Nephron progenitor cell (in vitro differentiated cells): ENCODE results near the gene SHISA7.

Experiments
- DNase-seq: peaks from one replicate; pipeline ENCODE4 v3.0.0; 2021
- H3K27ac Mint-ChIP-seq: 2 replicates; pipeline ENCODE4 v1.8.0; 2021; ENCODE audit warnings: mild to moderate bottlenecking, moderate library complexity, mixed read lengths
- H3K27me3 Mint-ChIP-seq: 2 replicates; pipeline ENCODE4 v1.8.0; 2021; ENCODE audit warnings: mild to moderate bottlenecking, low read depth, mixed read lengths; ENCODE audit not compliant: poor library complexity
- H3K36me3 Mint-ChIP-seq: 2 replicates; pipeline ENCODE4 v1.8.0; 2021; ENCODE audit warnings: low read depth, mixed read lengths
- H3K4me1 Mint-ChIP-seq: 2 replicates; pipeline ENCODE4 v1.8.0; 2021; ENCODE audit warnings: mixed read lengths
- H3K4me3 Mint-ChIP-seq: 2 replicates; pipeline ENCODE4 v1.8.0; 2021; ENCODE audit warnings: mild to moderate bottlenecking, moderate library complexity, mixed read lengths
- H3K9me3 Mint-ChIP-seq: 2 replicates; pipeline ENCODE4 v1.8.0; 2021; ENCODE audit warnings: mild to moderate bottlenecking, moderate library complexity, mixed read lengths
- TF ChIP-seq, protein P1 (sequence below): fragments of 200-600 bp; sonication (generic); IDR thresholded peaks from 2 replicates; pipeline ENCODE4 v1.5.0; 2021; ENCODE audit warnings: antibody characterized with exemption

The SHISA7 gene

DNA sequence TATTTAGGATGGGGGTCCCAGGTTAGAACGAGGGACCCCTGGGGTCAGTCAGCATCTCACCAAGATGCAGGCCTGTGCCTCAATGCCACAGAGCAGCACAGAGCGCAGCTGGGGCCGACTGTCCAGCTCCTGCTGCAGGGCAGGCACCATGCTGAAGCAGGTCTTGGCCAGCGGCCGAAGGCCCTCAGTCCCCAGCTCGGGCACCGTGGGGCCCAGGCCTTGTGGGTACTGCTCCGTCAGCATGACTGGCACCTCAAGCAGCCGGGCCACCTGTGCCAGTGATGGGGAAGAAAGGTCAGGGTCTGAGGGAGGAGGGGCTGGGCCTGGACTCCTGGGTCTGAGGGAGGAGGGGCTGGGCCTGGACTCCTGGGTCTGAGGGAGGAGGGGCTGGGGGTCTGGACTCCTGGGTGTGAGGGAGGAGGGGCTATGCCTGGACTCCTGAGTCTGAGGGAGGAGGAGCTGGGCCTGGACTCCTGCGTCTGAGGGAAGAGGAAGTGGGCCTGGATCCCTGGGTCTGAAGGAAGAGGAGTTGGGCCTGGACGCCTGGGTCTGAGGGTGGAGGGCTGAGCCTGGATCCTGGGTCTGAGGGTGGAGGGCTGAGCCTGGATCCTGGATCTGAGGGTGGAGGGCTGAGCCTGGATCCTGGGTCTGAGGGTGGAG is 12.6 kb upstream of the SHISA7 start:
- no peak overlapping the region for H3K27ac Mint-ChIP-seq

DNA sequence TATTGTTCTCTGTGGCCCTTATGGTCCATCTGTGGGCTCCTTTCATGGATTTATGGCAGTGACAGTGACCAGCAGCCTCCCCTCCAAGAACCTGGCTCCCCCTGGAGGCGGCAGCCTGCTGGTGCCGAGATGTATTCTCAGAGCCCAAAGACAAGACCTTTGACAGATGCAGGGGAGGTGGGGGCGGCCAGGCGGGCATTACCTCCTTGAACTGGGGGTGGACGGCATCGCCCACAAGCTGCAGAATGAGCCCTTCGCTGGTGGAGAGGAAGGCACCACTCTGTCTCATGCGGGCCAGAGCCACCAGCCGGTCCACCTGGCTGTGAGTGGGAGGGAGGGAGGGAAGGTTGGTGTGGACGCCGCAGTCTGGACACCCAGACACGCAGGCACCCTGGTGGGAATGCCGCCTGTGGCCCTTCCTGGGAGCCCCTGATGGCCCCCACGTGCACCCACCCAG is 11.7 kb upstream of the SHISA7 start:
- TF ChIP-seq, protein P1, sequence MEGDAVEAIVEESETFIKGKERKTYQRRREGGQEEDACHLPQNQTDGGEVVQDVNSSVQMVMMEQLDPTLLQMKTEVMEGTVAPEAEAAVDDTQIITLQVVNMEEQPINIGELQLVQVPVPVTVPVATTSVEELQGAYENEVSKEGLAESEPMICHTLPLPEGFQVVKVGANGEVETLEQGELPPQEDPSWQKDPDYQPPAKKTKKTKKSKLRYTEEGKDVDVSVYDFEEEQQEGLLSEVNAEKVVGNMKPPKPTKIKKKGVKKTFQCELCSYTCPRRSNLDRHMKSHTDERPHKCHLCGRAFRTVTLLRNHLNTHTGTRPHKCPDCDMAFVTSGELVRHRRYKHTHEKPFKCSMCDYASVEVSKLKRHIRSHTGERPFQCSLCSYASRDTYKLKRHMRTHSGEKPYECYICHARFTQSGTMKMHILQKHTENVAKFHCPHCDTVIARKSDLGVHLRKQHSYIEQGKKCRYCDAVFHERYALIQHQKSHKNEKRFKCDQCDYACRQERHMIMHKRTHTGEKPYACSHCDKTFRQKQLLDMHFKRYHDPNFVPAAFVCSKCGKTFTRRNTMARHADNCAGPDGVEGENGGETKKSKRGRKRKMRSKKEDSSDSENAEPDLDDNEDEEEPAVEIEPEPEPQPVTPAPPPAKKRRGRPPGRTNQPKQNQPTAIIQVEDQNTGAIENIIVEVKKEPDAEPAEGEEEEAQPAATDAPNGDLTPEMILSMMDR: peak; percentile 57
- Mint-ChIP-seq H3K9me3 (no peaks in the 10 kb centered on the region), H3K27me3 (peaks cover 40% of the 10 kb centered on the region), H3K27ac (no peak overlapping the region), H3K36me3 (peaks cover 17% of the 10 kb centered on the region), H3K4me1 (peaks cover 50% of the 10 kb centered on the region), H3K4me3 (no peak overlapping the region)
- DNase-seq: peak; percentile 69

More for the DNA sequence above, 12.6 kb upstream of the SHISA7 start:
- Mint-ChIP-seq H3K27me3 (peaks cover 37% of the 10 kb centered on the region), H3K4me1 (peaks cover 55% of the 10 kb centered on the region), H3K36me3 (peaks cover 17% of the 10 kb centered on the region), H3K4me3 (no peak overlapping the region), H3K9me3 (no peaks in the 10 kb centered on the region)
- DNase-seq: no peak
- TF ChIP-seq, protein P1: no peak

DNA sequence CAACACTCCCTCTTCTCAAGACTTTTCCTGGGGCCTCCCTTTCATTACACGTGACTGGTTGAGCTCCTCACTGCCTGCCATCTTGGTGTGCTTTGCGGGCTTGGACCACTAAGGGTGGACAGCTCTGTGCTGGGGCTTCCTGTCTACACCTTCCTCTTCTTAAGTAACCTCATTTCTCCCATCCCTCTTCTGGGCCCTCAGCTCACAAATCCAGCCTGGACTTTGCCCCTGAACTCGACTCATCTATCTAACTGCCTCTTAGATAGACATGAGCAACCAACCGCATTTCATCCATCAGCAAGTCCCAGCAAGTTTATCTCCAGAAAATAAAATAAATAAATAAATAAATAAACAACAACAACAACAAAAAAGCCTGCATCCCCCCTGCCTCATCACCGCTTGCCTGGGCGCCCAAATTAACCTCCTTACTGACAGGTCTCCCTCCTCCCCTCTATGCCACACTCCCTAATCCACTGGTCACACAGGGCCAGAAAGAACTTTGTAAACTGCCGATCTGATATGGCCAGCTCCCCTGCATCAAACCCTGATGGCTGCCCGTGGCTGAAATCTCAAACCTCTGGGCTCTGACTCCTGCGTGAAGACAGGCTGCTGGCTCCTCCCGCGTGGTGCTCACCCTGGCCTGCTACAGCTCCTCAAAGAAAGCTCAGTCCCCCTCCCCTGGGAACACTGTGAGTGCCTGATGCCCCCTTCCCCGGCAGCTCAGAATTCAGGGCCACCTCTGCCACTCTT is 10.6 kb upstream of the SHISA7 start:
- Mint-ChIP-seq H3K36me3 (peaks cover 17% of the 10 kb centered on the region), H3K27me3 (peaks cover 40% of the 10 kb centered on the region), H3K4me3 (peak overlapping the region; percentile 70), H3K9me3 (no peaks in the 10 kb centered on the region), H3K4me1 (peaks cover 38% of the 10 kb centered on the region), H3K27ac (no peak overlapping the region)
- TF ChIP-seq, protein P1: no peak
- DNase-seq: no peak

DNA sequence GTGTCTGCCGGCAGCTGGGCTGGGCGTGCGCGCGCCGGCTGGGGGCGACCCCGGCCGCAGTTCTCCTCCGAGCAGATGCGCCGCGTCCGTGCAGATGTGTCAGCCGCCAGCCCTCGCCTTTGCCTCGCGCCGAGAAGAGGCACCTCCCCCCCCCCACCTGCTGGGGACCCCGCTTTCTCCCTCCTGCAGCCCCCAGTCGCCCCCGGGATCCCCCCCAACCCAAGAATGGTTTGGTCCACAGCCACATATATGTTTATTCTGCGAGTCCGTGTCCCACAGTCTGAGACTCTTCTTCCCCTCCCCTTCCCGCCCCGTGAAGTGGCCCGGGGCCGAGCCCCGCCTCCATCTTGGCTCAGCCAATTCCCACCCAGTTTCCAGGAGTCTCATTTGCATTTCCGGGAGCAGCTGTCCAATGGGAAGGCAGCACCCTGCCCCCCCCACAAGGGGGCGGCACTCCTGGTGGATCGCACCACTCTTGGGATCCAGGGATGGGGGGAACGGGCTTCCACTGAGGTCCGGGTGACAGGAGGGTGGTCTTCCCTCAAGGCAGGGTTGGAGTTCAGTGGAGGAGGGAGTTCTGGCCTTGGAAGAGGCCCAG is 9.7 kb upstream of the SHISA7 start:
- Mint-ChIP-seq H3K9me3 (no peaks in the 10 kb centered on the region), H3K4me3 (peak overlapping the region; percentile 64), H3K36me3 (peaks cover 17% of the 10 kb centered on the region), H3K4me1 (peaks cover 34% of the 10 kb centered on the region), H3K27ac (no peak overlapping the region), H3K27me3 (peaks cover 40% of the 10 kb centered on the region)
- TF ChIP-seq, protein P1: no peak
- peak; percentile 90 for DNase-seq

DNA sequence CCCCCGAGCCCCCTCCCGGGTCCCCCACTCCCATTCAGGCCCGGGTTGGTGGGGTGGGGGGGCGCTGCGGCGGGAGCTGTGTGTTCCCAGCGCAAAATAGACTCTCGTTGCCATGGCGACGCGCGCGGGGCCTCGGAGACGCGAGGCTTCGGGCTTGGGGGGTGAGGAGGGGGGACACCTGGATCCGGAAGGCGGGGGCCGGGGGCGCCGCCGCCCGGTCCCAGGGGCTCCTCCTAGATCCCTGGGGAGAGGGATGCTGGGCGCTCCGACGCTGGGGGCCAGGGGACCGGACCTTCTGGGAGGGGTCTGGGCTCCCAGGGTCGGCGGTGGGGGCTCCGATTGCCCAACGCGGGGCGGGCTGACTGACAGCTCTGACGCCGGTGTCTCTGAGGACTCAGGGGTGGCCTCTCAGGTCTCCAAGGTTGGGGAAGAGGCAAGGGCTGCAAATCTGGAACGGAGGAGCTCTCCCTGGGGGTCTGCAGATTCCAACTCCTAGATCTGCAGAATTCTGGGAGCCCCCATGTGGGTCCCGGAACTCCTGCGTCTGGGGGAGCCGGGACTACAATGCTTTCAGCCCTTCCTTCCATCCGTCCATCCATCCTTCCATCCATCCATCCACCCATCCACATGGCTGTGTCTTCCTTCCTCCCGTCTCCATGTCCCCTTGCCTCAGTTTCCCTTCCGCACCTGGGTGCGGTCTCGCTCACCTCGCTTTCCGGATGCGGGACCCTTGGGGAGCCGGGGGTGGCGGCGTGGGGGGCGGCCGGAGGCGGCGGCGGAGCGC is 9.1 kb upstream of the SHISA7 start:
- Mint-ChIP-seq H3K4me3 (peak overlapping the region; percentile 83), H3K4me1 (peaks cover 31% of the 10 kb centered on the region), H3K27ac (no peak overlapping the region), H3K9me3 (no peaks in the 10 kb centered on the region), H3K27me3 (peaks cover 38% of the 10 kb centered on the region), H3K36me3 (peaks cover 17% of the 10 kb centered on the region)
- peak; percentile 58 for DNase-seq
- TF ChIP-seq, protein P1: no peak
